Measurements from ENCODE around the gene DLX5.

Gene DLX5

DNA sequence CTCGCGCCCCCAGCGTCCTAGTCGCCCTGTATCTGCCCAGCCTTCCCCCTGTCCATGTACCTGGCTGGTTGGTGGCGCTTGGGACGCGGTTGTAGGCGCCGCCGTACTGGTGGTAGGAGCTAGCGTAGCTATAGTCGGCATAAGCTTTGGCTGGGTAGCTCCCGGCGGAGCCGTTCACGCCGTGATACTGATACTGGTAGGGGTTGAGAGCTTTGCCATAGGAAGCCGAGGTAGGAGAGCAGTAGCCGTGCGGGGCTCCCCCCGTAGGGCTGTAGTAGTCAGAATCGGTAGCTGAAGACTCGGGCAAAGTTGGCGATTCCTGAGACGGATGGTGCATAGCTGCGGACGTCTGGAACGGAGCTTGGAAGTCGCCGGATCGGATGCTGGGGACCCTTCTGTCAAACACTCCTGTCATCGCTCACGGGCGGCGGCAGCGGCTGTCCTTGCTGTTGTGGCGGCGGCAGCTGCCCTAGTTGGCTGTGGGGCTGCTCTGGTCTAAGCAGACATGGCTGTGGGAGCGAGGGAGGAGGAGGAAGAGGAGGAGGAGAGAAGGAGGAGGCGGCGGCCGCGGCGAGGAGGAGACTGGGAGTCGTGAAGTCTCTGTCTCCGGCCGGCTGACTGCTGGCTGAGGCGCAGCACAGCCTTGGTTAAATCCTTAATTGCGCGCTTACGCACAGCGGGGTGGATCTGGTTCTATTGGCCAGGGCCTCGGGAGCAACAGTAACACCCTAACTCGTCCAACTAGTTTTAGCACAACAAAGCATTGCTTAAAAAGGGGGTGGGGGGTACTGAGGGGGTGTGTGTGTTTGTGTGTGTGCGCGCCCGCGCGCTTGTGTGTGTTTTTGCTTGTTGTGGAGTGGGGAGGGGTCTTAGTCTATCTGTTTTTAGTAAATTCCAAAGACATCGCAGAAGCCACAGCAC, at the start of gene DLX5:
Gene DLX5 (minus strand): TSS at position 623 of the 921 bp plus-strand sequence. CDS start 208 bp downstream, at position 415.
- TF ChIP-seq GATA3 (IDR thresholded peaks at IDR 0.05; ENCODE audit: low read depth, low read length) (no peak), GATA2 (IDR thresholded peaks at IDR 0.05; ENCODE audit: low read depth, low read length) (no peak)

DNA sequence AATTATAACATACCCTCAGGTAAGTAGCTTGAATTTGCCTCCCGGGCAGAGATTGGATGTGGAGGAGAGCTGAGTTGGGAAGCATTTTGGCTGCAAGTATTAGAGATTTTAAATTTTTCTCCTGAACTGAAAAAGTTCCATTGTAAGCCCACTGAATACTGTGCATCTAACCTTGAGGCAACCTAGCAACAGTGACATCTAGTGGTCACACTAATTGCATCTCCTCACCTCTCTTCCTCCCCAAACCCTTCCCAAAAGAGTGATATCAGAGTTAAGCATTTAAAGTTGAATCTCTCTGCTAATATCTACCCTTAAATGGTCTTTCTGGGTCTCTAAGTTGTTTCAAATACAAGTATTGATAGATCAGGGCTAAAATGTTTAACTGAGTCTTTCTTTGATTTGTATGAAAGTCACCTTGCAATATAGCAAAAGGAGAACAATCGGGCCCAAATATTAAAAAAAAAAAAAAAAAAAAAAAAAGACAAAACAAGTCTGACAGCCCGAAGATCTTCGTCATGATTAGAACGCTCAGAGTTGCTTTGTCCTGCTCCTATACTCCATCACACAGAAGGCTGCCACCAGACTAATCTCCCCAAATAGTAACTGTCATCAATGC, 40.4 kb upstream of the DLX5 start:
- no peak for TF ChIP-seq GATA3 (IDR thresholded peaks at IDR 0.05; ENCODE audit: low read depth, low read length)
- no peak for TF ChIP-seq GATA2 (IDR thresholded peaks at IDR 0.05; ENCODE audit: low read depth, low read length)

- TF ChIP-seq GATA3 (IDR thresholded peaks at IDR 0.05; ENCODE audit: low read depth, low read length), result no peak
- no peak for TF ChIP-seq GATA2 (IDR thresholded peaks at IDR 0.05; ENCODE audit: low read depth, low read length)
Measured at GRCh38 chr7:97064020-97064419, 39.4 kb upstream of the DLX5 start.

DNA sequence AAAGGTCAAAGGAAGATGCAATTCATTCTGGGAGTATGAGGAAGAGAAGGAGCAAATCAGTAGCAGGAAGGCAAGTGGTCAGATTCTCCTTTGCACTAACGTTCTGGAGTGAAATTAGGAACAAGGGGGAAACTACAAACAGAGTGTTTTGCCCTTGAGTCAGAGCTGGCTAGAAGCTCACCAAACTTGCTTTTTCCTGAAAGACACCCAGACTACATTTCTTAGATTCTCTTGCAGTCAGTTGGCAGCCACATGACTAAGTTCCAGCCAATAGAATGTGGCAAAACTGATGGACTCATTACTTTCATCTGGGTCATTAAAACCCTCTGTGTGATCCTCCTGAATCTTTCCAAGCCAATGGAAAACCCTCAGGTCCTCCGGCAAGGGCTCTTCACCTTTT, 18.6 kb upstream of the DLX5 start:
- no peak for TF ChIP-seq GATA2 (IDR thresholded peaks at IDR 0.05; ENCODE audit: low read depth, low read length)
- TF ChIP-seq GATA3 (IDR thresholded peaks at IDR 0.05; ENCODE audit: low read depth, low read length), result no peak

GRCh38 chr7:97039374-97040065, 14.9 kb upstream of the DLX5 start:
- no peak for TF ChIP-seq GATA2 (IDR thresholded peaks at IDR 0.05; ENCODE audit: low read depth, low read length)
- TF ChIP-seq GATA3 (IDR thresholded peaks at IDR 0.05; ENCODE audit: low read depth, low read length), result no peak

- peak; percentile 43; the same call in 1 of the 2 replicates for TF ChIP-seq GATA2 (IDR thresholded peaks at IDR 0.05; ENCODE audit: low read depth, low read length)
- TF ChIP-seq GATA3 (IDR thresholded peaks at IDR 0.05; ENCODE audit: low read depth, low read length), result no peak
Measured at GRCh38 chr7:97027427-97028234, 3.0 kb upstream of the DLX5 start.

GRCh38 chr7:97026715-97027426, 2.2 kb upstream of the DLX5 start:
- TF ChIP-seq GATA3 (IDR thresholded peaks at IDR 0.05; ENCODE audit: low read depth, low read length) (no peak), GATA2 (IDR thresholded peaks at IDR 0.05; ENCODE audit: low read depth, low read length) (no peak)

DNA sequence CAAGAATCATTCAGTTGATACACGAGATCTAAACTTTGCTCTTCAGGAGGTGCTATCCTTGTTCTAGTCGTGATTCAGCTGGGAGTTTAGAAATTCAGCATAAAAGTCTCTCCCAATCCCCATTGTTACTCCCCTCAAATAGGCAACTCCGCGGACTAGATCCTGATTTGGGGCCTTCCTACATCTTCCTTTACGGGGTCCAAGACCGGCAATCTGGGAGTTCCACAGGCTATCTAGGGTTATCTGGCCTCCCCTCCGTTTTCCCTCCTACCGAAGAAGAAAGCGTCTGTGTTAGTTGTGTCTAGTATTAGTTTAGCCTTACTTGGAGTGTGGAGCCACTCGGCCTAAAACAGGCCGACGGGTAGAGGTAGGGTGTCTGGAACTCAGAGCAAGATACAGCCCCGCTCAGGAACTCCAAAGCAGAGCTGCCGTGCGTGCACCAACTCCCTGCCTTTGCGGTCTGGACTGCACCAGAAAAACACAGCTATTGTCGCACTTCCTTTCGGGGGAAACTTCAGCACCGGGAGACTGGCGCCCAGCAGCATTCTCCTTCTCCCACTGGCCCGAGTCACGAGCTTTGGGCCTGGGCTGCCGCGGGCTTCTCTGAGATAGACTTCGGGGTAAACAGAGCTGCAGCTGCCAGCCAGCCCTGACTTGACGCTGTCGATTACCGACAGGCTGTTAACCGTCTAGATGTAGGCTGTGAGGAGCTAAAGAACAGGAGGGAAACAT, 1.5 kb upstream of the DLX5 start:
- no peak for TF ChIP-seq GATA2 (IDR thresholded peaks at IDR 0.05; ENCODE audit: low read depth, low read length)
- TF ChIP-seq GATA3 (IDR thresholded peaks at IDR 0.05; ENCODE audit: low read depth, low read length), result no peak

- TF ChIP-seq GATA2 (IDR thresholded peaks at IDR 0.05; ENCODE audit: low read depth, low read length) (no peak), GATA3 (IDR thresholded peaks at IDR 0.05; ENCODE audit: low read depth, low read length) (no peak)
Measured at GRCh38 chr7:97025130-97025499, 484 bp upstream of the DLX5 start.

- TF ChIP-seq GATA3 (IDR thresholded peaks at IDR 0.05; ENCODE audit: low read depth, low read length) (no peak), GATA2 (IDR thresholded peaks at IDR 0.05; ENCODE audit: low read depth, low read length) (peak; percentile 77)
Measured at GRCh38 chr7:97022491-97023306, 1.9 kb downstream of the DLX5 start.

GRCh38 chr7:97021747-97022490, 2.7 kb downstream of the DLX5 start:
- TF ChIP-seq GATA3 (IDR thresholded peaks at IDR 0.05; ENCODE audit: low read depth, low read length), result no peak

Measured in SH-SY5Y (cell line).